ENCODE data around the gene PRICKLE2.

- no peak for TF ChIP-seq CTCF (IDR thresholded peaks at IDR 0.05)
- TF ChIP-seq POLR2A (IDR thresholded peaks at IDR 0.05; ENCODE audit: low read depth): no peak
Observed at GRCh38 chr3:64079369-64080150, 145.7 kb downstream of the PRICKLE2 start.

Measured in esophagus muscularis mucosa (tissue), 3 donors.